ENCODE results near the gene TP73. TPM values are rescaled to one million over a fixed set of nuclear protein-coding genes. Genes with fewer than 3 reads are reported as not detected.

The TP73 gene
- total and polyA plus RNA-seq, 2 experiments from 2014 or later: not detected

- no peaks in the 10 kb centered on the region for H3K9me3 ChIP-seq (ENCODE audit: low read depth)
- in situ Hi-C loops (cut with MboI): no loop called here
- no peaks in the 10 kb centered on the region for H3K9me2 ChIP-seq (ENCODE audit: insufficient read depth)
- H3K4me1 ChIP-seq (ENCODE audit: insufficient read depth): no peaks in the 10 kb centered on the region
- no peak overlapping the region for H3K9ac ChIP-seq
- H3K27ac ChIP-seq: no peak overlapping the region
- no peak overlapping the region for H3K4me3 ChIP-seq
- no peak for TF ChIP-seq EZH2 (IDR thresholded peaks at IDR 0.05; ENCODE audit: insufficient read depth, poor library complexity, severe bottlenecking)
- TF ChIP-seq EZH2phosphoT487 (IDR thresholded peaks at IDR 0.05; ENCODE audit: insufficient read depth, low read depth): no peak
- DNase-seq: no peak
- no peaks in the 10 kb centered on the region for H4K20me1 ChIP-seq (ENCODE audit: insufficient read depth)
- H3K36me3 ChIP-seq (ENCODE audit: low read depth): peaks cover 4% of the 10 kb centered on the region; the same call in 1 of the 2 replicates
- H3K27me3 ChIP-seq (replicated peaks; ENCODE audit: insufficient read depth): no peaks in the 10 kb centered on the region
- no peaks in the 10 kb centered on the region for H3K79me2 ChIP-seq (ENCODE audit: insufficient read depth)
- no peak overlapping the region for H2AFZ ChIP-seq
- H3F3A ChIP-seq (ENCODE audit: insufficient read depth): no peaks in the 10 kb centered on the region
- no peak overlapping the region for H3K4me2 ChIP-seq (ENCODE audit: unreplicated experiment)
- 91 to 93% methylated on average over 11 of the region's 11 CpGs for WGBS, 2 experiments (ENCODE audit: low coverage in 1 of 2, low lambda C conversion rate in 2 of 2, missing lambda C conversion rate in 2 of 2)
These were observed 15.8 kb upstream of the TP73 start for GRCh38 chr1:3636531-3636930.

GRCh38 chr1:3638027-3638426 is 14.3 kb upstream of the TP73 start:
- Histone ChIP-seq H3K4me2 (ENCODE audit: unreplicated experiment) (no peak overlapping the region), H3K4me3 (no peak overlapping the region), H3K27ac (no peak overlapping the region), H3K79me2 (ENCODE audit: insufficient read depth) (no peaks in the 10 kb centered on the region), H3K9me3 (ENCODE audit: low read depth) (no peaks in the 10 kb centered on the region), H2AFZ (no peak overlapping the region), H3K9ac (no peak overlapping the region), H3K9me2 (ENCODE audit: insufficient read depth) (no peaks in the 10 kb centered on the region), H3K27me3 (replicated peaks; ENCODE audit: insufficient read depth) (no peaks in the 10 kb centered on the region), H3F3A (ENCODE audit: insufficient read depth) (no peaks in the 10 kb centered on the region), H4K20me1 (ENCODE audit: insufficient read depth) (no peaks in the 10 kb centered on the region), H3K36me3 (ENCODE audit: low read depth) (peaks cover 4% of the 10 kb centered on the region; the same call in 1 of the 2 replicates), H3K4me1 (ENCODE audit: insufficient read depth) (no peaks in the 10 kb centered on the region)
- WGBS, 2 experiments (ENCODE audit: low coverage in 1 of 2, low lambda C conversion rate in 2 of 2, missing lambda C conversion rate in 2 of 2): 84 to 86% methylated on average over 12 of the region's 12 CpGs
- no peak for DNase-seq
- in situ Hi-C loops (cut with MboI): no loop called here
- no peak for TF ChIP-seq EZH2phosphoT487 (IDR thresholded peaks at IDR 0.05; ENCODE audit: insufficient read depth, low read depth)
- no peak for TF ChIP-seq EZH2 (IDR thresholded peaks at IDR 0.05; ENCODE audit: insufficient read depth, poor library complexity, severe bottlenecking)

DNA sequence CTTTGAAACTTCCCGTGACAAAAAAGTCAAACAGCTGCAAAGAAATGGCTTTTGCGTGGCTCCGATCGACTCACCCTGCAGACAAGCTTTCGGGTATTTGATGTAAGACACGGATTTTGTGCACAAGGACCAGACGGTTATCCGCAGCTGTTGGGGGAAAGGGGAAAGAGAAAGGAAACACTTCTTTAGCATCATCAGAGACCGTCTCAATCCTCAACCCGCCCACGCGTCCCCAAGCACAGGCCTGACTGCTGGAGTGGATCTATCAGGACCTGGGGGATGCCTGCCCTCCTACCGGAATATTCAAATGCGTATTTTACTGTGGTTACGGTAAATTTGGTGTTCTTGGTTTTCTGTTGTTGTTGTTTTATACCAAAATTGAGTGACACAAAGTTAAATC is 13.6 kb upstream of the TP73 start:
- TF ChIP-seq EZH2 (IDR thresholded peaks at IDR 0.05; ENCODE audit: insufficient read depth, poor library complexity, severe bottlenecking) (no peak), EZH2phosphoT487 (IDR thresholded peaks at IDR 0.05; ENCODE audit: insufficient read depth, low read depth) (no peak)
- H3F3A ChIP-seq (ENCODE audit: insufficient read depth): no peaks in the 10 kb centered on the region
- in situ Hi-C loops (cut with MboI): no loop called here
- H4K20me1 ChIP-seq (ENCODE audit: insufficient read depth): no peaks in the 10 kb centered on the region
- H3K27me3 ChIP-seq (replicated peaks; ENCODE audit: insufficient read depth): no peaks in the 10 kb centered on the region
- no peak overlapping the region for H3K4me2 ChIP-seq (ENCODE audit: unreplicated experiment)
- H3K4me3 ChIP-seq: no peak overlapping the region
- H2AFZ ChIP-seq: no peak overlapping the region
- H3K27ac ChIP-seq: no peak overlapping the region
- H3K36me3 ChIP-seq (ENCODE audit: low read depth): peaks cover 4% of the 10 kb centered on the region; the same call in 1 of the 2 replicates
- H3K9me3 ChIP-seq (ENCODE audit: low read depth): no peaks in the 10 kb centered on the region
- no peaks in the 10 kb centered on the region for H3K4me1 ChIP-seq (ENCODE audit: insufficient read depth)
- no peak overlapping the region for H3K9ac ChIP-seq
- H3K9me2 ChIP-seq (ENCODE audit: insufficient read depth): no peaks in the 10 kb centered on the region
- 94 to 97% methylated on average over 15 of the region's 15 CpGs for WGBS, 2 experiments (ENCODE audit: low coverage in 1 of 2, low lambda C conversion rate in 2 of 2, missing lambda C conversion rate in 2 of 2)
- no peaks in the 10 kb centered on the region for H3K79me2 ChIP-seq (ENCODE audit: insufficient read depth)
- DNase-seq: no peak

GRCh38 chr1:3639397-3639911 is 12.9 kb upstream of the TP73 start:
- Histone ChIP-seq H4K20me1 (ENCODE audit: insufficient read depth) (no peaks in the 10 kb centered on the region), H3K79me2 (ENCODE audit: insufficient read depth) (no peaks in the 10 kb centered on the region), H3K36me3 (ENCODE audit: low read depth) (peaks cover 4% of the 10 kb centered on the region; the same call in 1 of the 2 replicates), H3K9ac (no peak overlapping the region), H3K27ac (no peak overlapping the region), H3K9me2 (ENCODE audit: insufficient read depth) (no peaks in the 10 kb centered on the region), H3K4me2 (ENCODE audit: unreplicated experiment) (no peak overlapping the region), H2AFZ (no peak overlapping the region), H3F3A (ENCODE audit: insufficient read depth) (no peaks in the 10 kb centered on the region), H3K4me3 (no peak overlapping the region), H3K27me3 (replicated peaks; ENCODE audit: insufficient read depth) (no peaks in the 10 kb centered on the region), H3K4me1 (ENCODE audit: insufficient read depth) (no peaks in the 10 kb centered on the region), H3K9me3 (ENCODE audit: low read depth) (no peaks in the 10 kb centered on the region)
- no peak for DNase-seq
- in situ Hi-C loops (cut with MboI): no loop called here
- WGBS, 2 experiments (ENCODE audit: low coverage in 1 of 2, low lambda C conversion rate in 2 of 2, missing lambda C conversion rate in 2 of 2): 92 to 93% methylated on average over 18 to 23 of the region's 23 CpGs
- TF ChIP-seq EZH2phosphoT487 (IDR thresholded peaks at IDR 0.05; ENCODE audit: insufficient read depth, low read depth) (no peak), EZH2 (IDR thresholded peaks at IDR 0.05; ENCODE audit: insufficient read depth, poor library complexity, severe bottlenecking) (no peak)

Measured in GM23248 (cell line).